A673 (cell line): ENCODE results near the gene IRX4. TPM values are rescaled to one million over a fixed set of nuclear protein-coding genes. Genes with fewer than 3 reads are reported as not detected.

Experiments used
- BruUV-seq: library from RNA; stranded (reverse); fragments of 400-500 nt; replicated peaks from 2 replicates; lab custom pipeline; 2021; lab: Mats Ljungman, UMichigan
- CTCF ChIA-PET: fragments of 300-600 bp; sonication (Branson Sonifier 250); formaldehyde crosslinking; loops from one replicate; lab custom pipeline; 2022; ENCODE audit warnings: antibody characterized with exemption; lab: Charles Lee
- POLR2A ChIA-PET: fragments of 300-600 bp; sonication (Branson Sonifier 250); formaldehyde crosslinking; loops from one replicate; lab custom pipeline; 2022; ENCODE audit warnings: antibody characterized with exemption; ENCODE audit not compliant: low non-redundant PET; lab: Charles Lee
- DNase-seq: peaks from one replicate; pipeline ENCODE4 v3.0.0-alpha.2; 2015; ENCODE audit warnings: low spot score
- H3K27ac ChIP-seq: fragments of 200-600 bp; sonication (generic); 2 replicates; pipeline ENCODE4 v1.5.1; 2016; ENCODE audit warnings: mixed run types, low read depth, mild to moderate bottlenecking, mixed read lengths, antibody characterized with exemption, low read length; ENCODE audit not compliant: poor library complexity, severe bottlenecking
- H3K27me3 ChIP-seq: fragments of 200-600 bp; sonication (generic); replicated peaks from 2 replicates; pipeline ENCODE4 v1.6.1; 2017; ENCODE audit warnings: mixed run types, low read depth, mild to moderate bottlenecking, mixed read lengths, antibody characterized with exemption, low read length; ENCODE audit not compliant: insufficient read depth, poor library complexity
- H3K36me3 ChIP-seq: fragments of 200-600 bp; sonication (generic); 2 replicates; pipeline ENCODE4 v1.6.1; 2016; ENCODE audit warnings: mixed run types, mild to moderate bottlenecking, mixed read lengths, antibody characterized with exemption, low read length; ENCODE audit not compliant: insufficient read depth, poor library complexity, severe bottlenecking
- H3K4me1 ChIP-seq: fragments of 200-600 bp; sonication (generic); 2 replicates; pipeline ENCODE4 v1.6.1; 2017; ENCODE audit warnings: mixed run types, mild to moderate bottlenecking, mixed read lengths, antibody characterized with exemption, low read length; ENCODE audit not compliant: insufficient read depth, poor library complexity, severe bottlenecking
- H3K4me3 ChIP-seq: fragments of 200-600 bp; sonication (generic); 2 replicates; pipeline ENCODE4 v1.5.1; 2016; ENCODE audit warnings: low read depth, mixed run types, mild to moderate bottlenecking, mixed read lengths, low read length; ENCODE audit not compliant: poor library complexity, severe bottlenecking
- H3K9me3 ChIP-seq: fragments of 200-600 bp; sonication (generic); 2 replicates; pipeline ENCODE4 v1.6.1; 2016; ENCODE audit warnings: mixed run types, low read depth, mild to moderate bottlenecking, mixed read lengths, antibody characterized with exemption, low read length; ENCODE audit not compliant: poor library complexity, severe bottlenecking
- CTCF ChIP-seq: fragments of 300-800, 200-600 bp; sonication (generic); conservative IDR thresholded peaks from 2 replicates; pipeline ENCODE4 v1.5.1; 2017; ENCODE audit warnings: low read depth, mild to moderate bottlenecking, antibody characterized with exemption, low read length, moderate library complexity, mixed read lengths
- EZH2 ChIP-seq: fragments of 200-600 bp; sonication (generic); IDR thresholded peaks from 2 replicates; pipeline ENCODE4 v1.6.1; 2017; ENCODE audit warnings: borderline replicate concordance, low read depth, mild to moderate bottlenecking, mixed read lengths, antibody characterized with exemption, low read length; ENCODE audit not compliant: poor library complexity, severe bottlenecking
- intact Hi-C: fragments of 100-400 bp; cut with micrococcal nuclease; formaldehyde crosslinking; loops from one replicate; pipeline ENCODE4 v1.10.0; 2022; ENCODE audit not compliant: unreplicated experiment
- total RNA-seq: library from RNA; stranded (reverse); gene quantifications from 2 replicates; pipeline ENCODE4 v1.2.3, GENCODE V29; 2021

The IRX4 gene
- total RNA-seq, 1 experiment from 2014 or later, result not detected

- Histone ChIP-seq H3K27ac (no peak overlapping the region), H3K27me3 (peaks cover 87% of the 10 kb centered on the region), H3K4me3 (no peak overlapping the region), H3K9me3 (no peaks in the 10 kb centered on the region), H3K36me3 (no peaks in the 10 kb centered on the region), H3K4me1 (no peaks in the 10 kb centered on the region)
- no TSS peak for BruUV-seq
- no peak for DNase-seq
- POLR2A ChIA-PET, result no interaction called here
- intact Hi-C loops, result no loop called here
- CTCF ChIA-PET, result no interaction called here
- TF ChIP-seq CTCF (no peak), EZH2 (peak; percentile 80)
Observed at GRCh38 chr5:1867815-1868143, 14.9 kb downstream of the IRX4 start.

GRCh38 chr5:1867114-1867814 lies 15.5 kb downstream of the IRX4 start:
- ChIA-PET POLR2A (no interaction called here), CTCF (no interaction called here)
- TF ChIP-seq EZH2, result no peak
- TF ChIP-seq CTCF, result no peak
- intact Hi-C loops, result no loop called here
- no TSS peak for BruUV-seq
- Histone ChIP-seq H3K9me3 (no peaks in the 10 kb centered on the region), H3K36me3 (no peaks in the 10 kb centered on the region), H3K27me3 (peaks cover 87% of the 10 kb centered on the region), H3K4me1 (no peaks in the 10 kb centered on the region), H3K27ac (no peak overlapping the region), H3K4me3 (no peak overlapping the region)
- DNase-seq, result no peak

GRCh38 chr5:1865948-1866347 lies 16.8 kb downstream of the IRX4 start:
- no peak for TF ChIP-seq CTCF
- peak; percentile 48 for TF ChIP-seq EZH2
- intact Hi-C loops, result no loop called here
- CTCF ChIA-PET, result no interaction called here
- no peak for DNase-seq
- H3K36me3 ChIP-seq, result no peaks in the 10 kb centered on the region
- H3K4me1 ChIP-seq, result no peaks in the 10 kb centered on the region
- peaks cover 82% of the 10 kb centered on the region for H3K27me3 ChIP-seq
- no TSS peak for BruUV-seq
- POLR2A ChIA-PET, result no interaction called here
- no peaks in the 10 kb centered on the region for H3K9me3 ChIP-seq
- H3K4me3 ChIP-seq, result no peak overlapping the region
- no peak overlapping the region for H3K27ac ChIP-seq
